ENCODE data around the gene GRB2. TPM values are rescaled to one million over a fixed set of nuclear protein-coding genes. Genes with fewer than 3 reads are reported as not detected.

GRB2 gene
- total and polyA plus RNA-seq, 2 experiments from 2014 or later: 89.0 to 112 TPM

GRCh38 chr17:75317671-75318070 lies 87.8 kb downstream of the GRB2 start:
- Histone ChIP-seq H3K4me2 (no peak overlapping the region), H3K27ac (ENCODE audit: low read depth) (no peak overlapping the region), H4K20me1 (replicated peaks; ENCODE audit: insufficient read depth) (peaks cover 3% of the 10 kb centered on the region; the same call in 1 of the 2 replicates), H3K4me3 (no peak overlapping the region), H2AFZ (no peak overlapping the region), H3K4me1 (ENCODE audit: insufficient read depth) (peaks cover 11% of the 10 kb centered on the region), H3K27me3 (ENCODE audit: insufficient read depth) (no peaks in the 10 kb centered on the region), H3K79me2 (replicated peaks; ENCODE audit: insufficient read depth) (peaks cover 7% of the 10 kb centered on the region; the same call in 1 of the 2 replicates), H3F3A (replicated peaks; ENCODE audit: low read depth) (peaks cover 9% of the 10 kb centered on the region; the same call in 1 of the 2 replicates), H3K9me2 (ENCODE audit: insufficient read depth) (no peaks in the 10 kb centered on the region), H3K36me3 (ENCODE audit: insufficient read depth) (peaks cover 20% of the 10 kb centered on the region)
- Mint-ChIP-seq H3K27ac (peak overlapping the region; percentile 51; the same call in 1 of the 2 replicates), H3K4me3 (no peak overlapping the region), H3K9me3 (no peaks in the 10 kb centered on the region), H3K27me3 (ENCODE audit: insufficient read depth, low read depth, poor library complexity) (peaks cover 14% of the 10 kb centered on the region), H3K4me1 (peaks cover 9% of the 10 kb centered on the region; the same call in 2 of the 3 replicates), H3K36me3 (ENCODE audit: low read depth) (peaks cover 22% of the 10 kb centered on the region)
- no peak for TF ChIP-seq REST (IDR thresholded peaks at IDR 0.05; ENCODE audit: unreplicated experiment)
- no peak for TF ChIP-seq STAT1 (IDR thresholded peaks at IDR 0.05; ENCODE audit: unreplicated experiment)
- no peak for TF ChIP-seq ZNF462 (CRISPR knock-in tag; IDR thresholded peaks at IDR 0.05)
- TF ChIP-seq EZH2phosphoT487 (IDR thresholded peaks at IDR 0.05; ENCODE audit: unreplicated experiment): no peak
- TF ChIP-seq ETS1 (IDR thresholded peaks at IDR 0.05): no peak
- no peak for TF ChIP-seq ZNF114 (CRISPR knock-in tag; IDR thresholded peaks at IDR 0.05)
- no peak for TF ChIP-seq EZH2 (IDR thresholded peaks at IDR 0.05; ENCODE audit: low read depth, unreplicated experiment)
- TF ChIP-seq NANOG (IDR thresholded peaks at IDR 0.05; ENCODE audit: borderline replicate concordance): no peak
- no peak for TF ChIP-seq CTCF (conservative IDR thresholded peaks at IDR 0.05; ENCODE audit: low read depth in 2 of 2)
- ATAC-seq (peak; percentile 80), DNase-seq (ENCODE audit: low spot score) (peak; percentile 85)

Measured in GM23338 (cell line).